Erythroblast (primary cell): ENCODE results near the gene RAPGEF2.
A peak's percentile ranks its signal among the peaks of the same experiment; 100 is the strongest.

ENCODE experiments used
- DNase-seq, 2 experiments: peaks; one replicate each; lab custom pipeline; 2025; lab: John Stamatoyannopoulos, UW
- GATA1 ChIP-seq: IDR thresholded peaks from 2 replicates; pipeline ENCODE4 v1.6.1; 2011; ENCODE audit warnings: low read depth, mild to moderate bottlenecking, control low read depth, low read length, moderate library complexity
- POLR2A ChIP-seq: IDR thresholded peaks from 2 replicates; pipeline ENCODE4 v1.6.1; 2011; ENCODE audit warnings: mild to moderate bottlenecking, low read length

The RAPGEF2 gene

GRCh38 chr4:159197260-159197884 is 94.5 kb downstream of the RAPGEF2 start:
- TF ChIP-seq GATA1: no peak
- no peak for TF ChIP-seq POLR2A
- DNase-seq: peak; percentile 21 to 22

- DNase-seq: no peak
- no peak for TF ChIP-seq GATA1
- no peak for TF ChIP-seq POLR2A
Observed at GRCh38 chr4:159197885-159198269, 95.0 kb downstream of the RAPGEF2 start.

- no peak for TF ChIP-seq GATA1
- no peak for TF ChIP-seq POLR2A
- peak; percentile 19 to 33 for DNase-seq
Observed at GRCh38 chr4:159199826-159200225, 96.9 kb downstream of the RAPGEF2 start.

GRCh38 chr4:159201168-159201567 is 98.3 kb downstream of the RAPGEF2 start:
- TF ChIP-seq GATA1 (no peak), POLR2A (no peak)
- DNase-seq: no peak

GRCh38 chr4:159204566-159204965 is 101.7 kb downstream of the RAPGEF2 start:
- no peak for DNase-seq
- no peak for TF ChIP-seq POLR2A
- TF ChIP-seq GATA1: no peak

GRCh38 chr4:159205466-159205865 is 102.6 kb downstream of the RAPGEF2 start:
- DNase-seq: peak in 1 of 2 experiments; percentile 12
- no peak for TF ChIP-seq GATA1
- no peak for TF ChIP-seq POLR2A

- DNase-seq: no peak
- TF ChIP-seq GATA1: no peak
- no peak for TF ChIP-seq POLR2A
Observed at GRCh38 chr4:159206427-159206871, 103.6 kb downstream of the RAPGEF2 start.

- no peak for TF ChIP-seq GATA1
- no peak for TF ChIP-seq POLR2A
- DNase-seq: no peak
Observed at GRCh38 chr4:159209249-159209648, 106.4 kb downstream of the RAPGEF2 start.

GRCh38 chr4:159210975-159211374 is 108.1 kb downstream of the RAPGEF2 start:
- TF ChIP-seq GATA1 (no peak), POLR2A (no peak)
- DNase-seq: no peak

- DNase-seq: no peak
- no peak for TF ChIP-seq GATA1
- no peak for TF ChIP-seq POLR2A
Observed at GRCh38 chr4:159212675-159213293, 109.9 kb downstream of the RAPGEF2 start.

GRCh38 chr4:159216834-159217233 is 114.0 kb downstream of the RAPGEF2 start:
- TF ChIP-seq POLR2A: no peak
- TF ChIP-seq GATA1: no peak
- DNase-seq: no peak

GRCh38 chr4:159219862-159220261 is 117.0 kb downstream of the RAPGEF2 start:
- DNase-seq: no peak
- no peak for TF ChIP-seq POLR2A
- TF ChIP-seq GATA1: no peak

GRCh38 chr4:159220353-159220752 is 117.5 kb downstream of the RAPGEF2 start:
- no peak for DNase-seq
- TF ChIP-seq GATA1: no peak
- TF ChIP-seq POLR2A: no peak

GRCh38 chr4:159221280-159221679 is 118.4 kb downstream of the RAPGEF2 start:
- TF ChIP-seq GATA1 (no peak), POLR2A (no peak)
- DNase-seq: no peak
